Adrenal gland (tissue), 12 donors: ENCODE results near the gene LMX1B. TPM values are rescaled to one million over a fixed set of nuclear protein-coding genes. Genes with fewer than 3 reads are reported as not detected.

ENCODE experiments used
- DNase-seq, 7 donors: peaks; one replicate each; pipeline ENCODE4 v3.0.0-alpha.2; 2019 to 2020
- H3K27ac ChIP-seq, 5 donors: fragments of 200-600 bp; sonication (generic) in 4 of 5; 1 replicate in 3 of 5; 2 replicates in 2 of 5; pipeline versions ENCODE4 v1.5.1 to v1.8.0; 2016 to 2020; ENCODE audit warnings: mild to moderate bottlenecking in 1 of 5
- H3K27me3 ChIP-seq: fragments of 200-600 bp; 2 replicates; pipeline ENCODE4 v1.8.0; 2021
- H3K36me3 ChIP-seq, 2 donors: fragments of 200-600 bp; replicated peaks in 1 of 2; 1 replicate in 1 of 2; 2 replicates in 1 of 2; pipeline versions ENCODE4 v1.5.1 to v1.8.0; 2018 to 2022
- H3K4me1 ChIP-seq, 2 donors: fragments of 200-600 bp; replicated peaks in 1 of 2; 1 replicate in 1 of 2; 2 replicates in 1 of 2; pipeline versions ENCODE4 v1.5.1 to v1.8.0; 2018 to 2021
- H3K4me3 ChIP-seq, 4 donors: fragments of 200-600 bp; sonication (generic) in 3 of 4; one replicate each; pipeline ENCODE4 v1.5.1; 2016 to 2018
- H3K9me3 ChIP-seq, 3 donors: fragments of 200-600 bp; sonication (generic) in 1 of 3; replicated peaks in 1 of 3; 1 replicate in 2 of 3; 2 replicates in 1 of 3; pipeline versions ENCODE4 v1.5.1 to v1.8.0; 2016 to 2021
- POLR2A ChIP-seq, 2 donors: fragments of 450-650 bp; IDR thresholded peaks; one replicate each; pipeline ENCODE4 v1.6.1; 2017; ENCODE audit warnings: antibody characterized with exemption in 2 of 2, mild to moderate bottlenecking in 2 of 2, moderate library complexity in 1 of 2
- WGBS, 4 donors: extraction: QIAGEN DNeasy Blood & Tissue Kit in 2 of 4; methylation state at CpG; one replicate each; pipeline versions ENCODE4 v1.1.5 to v1.1.7; 2013 to 2017; 5-methylcytosine and 5-hydroxymethylcytosine counted together
- intact Hi-C, 2 donors: fragments of 100-400 bp; cut with DNase I; formaldehyde crosslinking; loops; one replicate each; pipeline versions ENCODE4 v1.14.1 to v1.15.0; 2022 to 2023
- polyA plus RNA-seq, 3 donors: library from polyadenylated mRNA; stranded (reverse); fragments of 200-250 nt in 2 of 3; fragments of 350-450 nt in 1 of 3; fragmentation: Illumina TruSeq in 1 of 3; extraction: RNeasy Lipid Tissue Mini Kit (QIAGEN cat#74804) in 1 of 3; gene quantifications; one replicate each; pipeline ENCODE4 v1.2.3, GENCODE V29; 2013 to 2014
- total RNA-seq, 9 donors: library from RNA; depleted of rRNA in 4 of 9; stranded (reverse); fragments of >200 nt in 4 of 9; fragments of 120-200 nt in 1 of 9; fragmentation: NEBNext Ultra II Directional in 1 of 9; extraction: Animal tissue kit (Norgen Biotek cat#: 25700) in 1 of 9; gene quantifications; one replicate each; pipeline versions ENCODE4 v1.1.0 to v1.2.4, GENCODE V29; 2013 to 2023
- TF ChIP-seq, protein P1 (sequence below), 6 experiments: fragments of 450-650 bp in 4 of 6; fragments of 200-600 bp in 2 of 6; sonication (generic) in 1 of 6; IDR thresholded peaks; 1 replicate in 5 of 6; 2 replicates in 1 of 6; pipeline versions ENCODE4 v1.5.1 to v1.8.0; 2016 to 2021; ENCODE audit warnings: antibody characterized with exemption in 6 of 6, mild to moderate bottlenecking in 2 of 6, moderate library complexity in 1 of 6
- donor health status: healthy with polysubstance abuse.
- donor health status: Bipolar disorder and iron deficiency.
- donor health status: DM: yes; HTN: yes; CAD: no.
- donor health status: DM: no; HTN: no; CAD: no.
- donor health status: DM: no; HTN: no; CAD: no.
- donor health status: DM: yes; HTN: yes; CAD: no.

LMX1B gene
- total and polyA plus RNA-seq, 12 donors: under 0.01 to 0.07 TPM; not detected in 10

DNA sequence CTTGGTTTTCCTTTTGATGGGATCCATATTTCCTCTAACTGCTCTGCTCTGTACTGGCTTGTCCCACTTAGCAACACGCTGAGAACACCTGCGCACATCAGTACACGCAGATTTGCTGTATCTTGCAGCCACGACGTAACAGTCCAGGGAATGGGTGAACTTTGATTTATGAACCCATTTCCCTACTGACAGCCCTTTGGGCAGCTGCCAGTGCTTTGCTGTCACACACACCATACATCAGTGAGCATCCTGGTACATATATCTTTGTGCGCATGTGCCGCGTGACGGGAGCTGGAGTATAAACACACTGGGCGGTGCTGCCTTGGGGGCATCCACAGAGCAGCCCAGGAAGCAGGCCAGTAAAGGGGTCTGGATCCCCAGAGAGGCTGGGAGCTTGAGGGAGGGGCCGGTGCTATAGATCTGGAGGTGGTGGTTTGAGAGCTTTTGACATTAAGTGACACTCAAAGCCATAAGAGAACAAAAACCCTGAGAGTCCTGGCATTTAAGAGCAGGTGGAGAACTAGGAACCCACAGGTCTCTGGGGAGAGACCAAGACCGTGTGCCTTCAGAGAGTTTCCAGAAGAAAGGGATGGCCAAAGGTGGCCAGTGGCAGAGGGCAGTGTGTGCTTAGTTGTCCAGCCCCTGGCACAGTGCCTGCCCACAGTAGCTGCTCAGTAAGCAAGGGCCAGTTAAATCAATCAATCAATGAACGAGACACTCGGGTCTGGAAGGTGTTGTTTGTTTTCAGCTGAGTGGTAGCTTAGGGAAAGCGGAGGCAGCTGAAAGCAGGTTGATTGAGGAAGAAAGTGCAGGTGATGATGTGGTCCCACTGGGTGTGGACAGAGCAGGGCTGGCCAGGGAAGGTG is 53.7 kb downstream of the LMX1B start:
- Histone ChIP-seq H3K9me3 (no peaks in the 10 kb centered on the region), H3K36me3 (no peaks in the 10 kb centered on the region), H3K4me1 (peaks cover 0 to 4% of the 10 kb centered on the region in 2 donors), H3K27me3 (peaks cover 37% of the 10 kb centered on the region), H3K27ac (no peak overlapping the region), H3K4me3 (no peak overlapping the region)
- DNase-seq: no peak
- TF ChIP-seq POLR2A (IDR thresholded peaks at IDR 0.05): no peak
- TF ChIP-seq, protein P1, sequence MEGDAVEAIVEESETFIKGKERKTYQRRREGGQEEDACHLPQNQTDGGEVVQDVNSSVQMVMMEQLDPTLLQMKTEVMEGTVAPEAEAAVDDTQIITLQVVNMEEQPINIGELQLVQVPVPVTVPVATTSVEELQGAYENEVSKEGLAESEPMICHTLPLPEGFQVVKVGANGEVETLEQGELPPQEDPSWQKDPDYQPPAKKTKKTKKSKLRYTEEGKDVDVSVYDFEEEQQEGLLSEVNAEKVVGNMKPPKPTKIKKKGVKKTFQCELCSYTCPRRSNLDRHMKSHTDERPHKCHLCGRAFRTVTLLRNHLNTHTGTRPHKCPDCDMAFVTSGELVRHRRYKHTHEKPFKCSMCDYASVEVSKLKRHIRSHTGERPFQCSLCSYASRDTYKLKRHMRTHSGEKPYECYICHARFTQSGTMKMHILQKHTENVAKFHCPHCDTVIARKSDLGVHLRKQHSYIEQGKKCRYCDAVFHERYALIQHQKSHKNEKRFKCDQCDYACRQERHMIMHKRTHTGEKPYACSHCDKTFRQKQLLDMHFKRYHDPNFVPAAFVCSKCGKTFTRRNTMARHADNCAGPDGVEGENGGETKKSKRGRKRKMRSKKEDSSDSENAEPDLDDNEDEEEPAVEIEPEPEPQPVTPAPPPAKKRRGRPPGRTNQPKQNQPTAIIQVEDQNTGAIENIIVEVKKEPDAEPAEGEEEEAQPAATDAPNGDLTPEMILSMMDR (IDR thresholded peaks at IDR 0.05): no peak
- WGBS, 4 donors: 44 to 68% (median 64%) methylated on average over 15 of the region's 15 CpGs
- intact Hi-C loops: no loop called here

DNA sequence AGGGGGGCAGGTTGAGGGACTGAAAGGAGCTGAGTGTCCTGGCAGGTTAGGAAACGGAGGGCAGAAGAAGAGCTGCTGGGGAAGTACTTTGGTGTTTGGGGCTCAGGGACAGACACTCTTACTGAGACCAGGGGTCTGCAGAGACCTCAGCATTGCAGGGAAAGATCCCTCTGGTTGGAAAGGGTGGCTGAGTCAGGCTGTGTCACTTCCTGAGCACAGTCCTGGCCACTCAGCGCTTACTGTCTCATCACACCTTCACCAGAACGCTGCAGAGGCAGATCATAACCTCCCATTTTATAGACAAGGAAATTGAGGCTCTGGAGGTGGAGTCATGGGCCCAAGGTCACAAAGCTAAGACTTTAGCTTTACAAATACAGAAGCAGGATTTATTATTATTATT is 54.3 kb downstream of the LMX1B start:
- Histone ChIP-seq H3K4me3 (no peak overlapping the region), H3K4me1 (peaks cover 0 to 4% of the 10 kb centered on the region in 2 donors), H3K9me3 (no peaks in the 10 kb centered on the region), H3K36me3 (no peaks in the 10 kb centered on the region), H3K27ac (no peak overlapping the region), H3K27me3 (peaks cover 32% of the 10 kb centered on the region)
- 44 to 96% (median 73%) methylated on average over 3 of the region's 3 CpGs for WGBS, 4 donors
- TF ChIP-seq, protein P1 (IDR thresholded peaks at IDR 0.05): no peak
- TF ChIP-seq POLR2A (IDR thresholded peaks at IDR 0.05): no peak
- intact Hi-C loops: no loop called here
- DNase-seq: no peak

GRCh38 chr9:126669108-126669507 is 55.4 kb downstream of the LMX1B start:
- no peak overlapping the region for H3K27ac ChIP-seq
- no peaks in the 10 kb centered on the region for H3K36me3 ChIP-seq
- WGBS, 4 donors: 64 to 80% (median 74%) methylated on average over 13 to 14 of the region's 14 CpGs
- no peak for DNase-seq
- peaks cover 36% of the 10 kb centered on the region for H3K27me3 ChIP-seq
- H3K4me1 ChIP-seq: peaks cover 0 to 4% of the 10 kb centered on the region in 2 donors
- intact Hi-C loops: no loop called here
- TF ChIP-seq, protein P1 (IDR thresholded peaks at IDR 0.05): no peak
- no peak for TF ChIP-seq POLR2A (IDR thresholded peaks at IDR 0.05)
- no peak overlapping the region for H3K4me3 ChIP-seq
- H3K9me3 ChIP-seq: no peaks in the 10 kb centered on the region

DNA sequence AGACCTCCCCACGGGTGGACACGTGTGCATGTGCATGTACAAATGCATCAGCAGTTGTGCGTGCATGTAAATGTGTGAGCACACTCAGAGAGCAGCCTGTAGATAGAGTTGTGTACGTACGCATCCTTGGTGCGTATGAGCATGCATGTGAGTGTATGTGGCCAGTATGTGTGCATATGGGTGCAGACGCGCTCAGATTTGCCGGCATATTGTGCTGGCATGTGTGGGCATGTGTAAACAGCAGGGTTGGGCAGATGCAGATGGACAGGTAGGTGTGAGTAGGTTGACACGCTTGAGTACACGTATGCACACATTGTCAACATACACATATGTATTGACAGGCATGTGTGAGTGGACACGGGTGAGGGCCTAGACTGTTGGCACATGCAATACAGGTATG is 56.5 kb downstream of the LMX1B start:
- peaks cover 31% of the 10 kb centered on the region for H3K27me3 ChIP-seq
- 83 to 95% (median 89%) methylated on average over 10 to 12 of the region's 12 CpGs for WGBS, 4 donors
- intact Hi-C loops: no loop called here

More for the DNA sequence above, 56.5 kb downstream of the LMX1B start:
- Histone ChIP-seq H3K4me3 (no peak overlapping the region), H3K4me1 (no peaks in the 10 kb centered on the region), H3K36me3 (no peaks in the 10 kb centered on the region), H3K9me3 (no peaks in the 10 kb centered on the region), H3K27ac (no peak overlapping the region)
- DNase-seq: no peak
- TF ChIP-seq, protein P1 (IDR thresholded peaks at IDR 0.05): no peak
- TF ChIP-seq POLR2A (IDR thresholded peaks at IDR 0.05): no peak
